IMR-90 (cell line): Measurements from ENCODE around the gene HEYL.

Experiments
- BHLHE40 ChIP-seq: fragments of 150-350 bp; IDR thresholded peaks from 2 replicates; pipeline ENCODE4 v1.6.1; 2016; ENCODE audit warnings: mild to moderate bottlenecking, low read depth, low read length
- CEBPB ChIP-seq: IDR thresholded peaks from 2 replicates; pipeline ENCODE4 v1.6.1; 2012; ENCODE audit warnings: low read depth, low read length, improper control_type of control experiment
- CHD1 ChIP-seq: IDR thresholded peaks from 2 replicates; pipeline ENCODE4 v1.6.1; 2012; ENCODE audit warnings: low read depth, low read length, improper control_type of control experiment
- POLR2A ChIP-seq: IDR thresholded peaks from 2 replicates; pipeline ENCODE4 v1.6.1; 2012; ENCODE audit warnings: mild to moderate bottlenecking, low read depth, low read length
- RAD21 ChIP-seq: IDR thresholded peaks from 2 replicates; pipeline ENCODE4 v1.6.1; 2012; ENCODE audit warnings: low read length, improper control_type of control experiment
- RFX5 ChIP-seq: IDR thresholded peaks from 2 replicates; pipeline ENCODE4 v1.8.0; 2012; ENCODE audit warnings: low read depth, mild to moderate bottlenecking, low read length, moderate library complexity
- SMC3 ChIP-seq: fragments of 150-350 bp; IDR thresholded peaks from 2 replicates; pipeline ENCODE4 v1.6.1; 2016; ENCODE audit warnings: low read depth, mild to moderate bottlenecking, antibody characterized with exemption, low read length, moderate library complexity
- TF ChIP-seq, protein P1 (sequence below): fragments of 150-350 bp; IDR thresholded peaks from 2 replicates; pipeline ENCODE4 v1.6.1; 2017; ENCODE audit warnings: mild to moderate bottlenecking, antibody characterized with exemption, low read length, low read depth
- TF ChIP-seq, protein P2 (sequence below): conservative IDR thresholded peaks from 2 replicates; pipeline ENCODE4 v1.5.1; 2012; ENCODE audit warnings: mild to moderate bottlenecking, low read depth, low read length, improper control_type of control experiment
- TF ChIP-seq, protein P3 (sequence below): fragments of 150-350 bp; IDR thresholded peaks from 2 replicates; pipeline ENCODE4 v1.6.1; 2016; ENCODE audit warnings: low read depth, mild to moderate bottlenecking, low read length, moderate library complexity, borderline replicate concordance

DNA sequence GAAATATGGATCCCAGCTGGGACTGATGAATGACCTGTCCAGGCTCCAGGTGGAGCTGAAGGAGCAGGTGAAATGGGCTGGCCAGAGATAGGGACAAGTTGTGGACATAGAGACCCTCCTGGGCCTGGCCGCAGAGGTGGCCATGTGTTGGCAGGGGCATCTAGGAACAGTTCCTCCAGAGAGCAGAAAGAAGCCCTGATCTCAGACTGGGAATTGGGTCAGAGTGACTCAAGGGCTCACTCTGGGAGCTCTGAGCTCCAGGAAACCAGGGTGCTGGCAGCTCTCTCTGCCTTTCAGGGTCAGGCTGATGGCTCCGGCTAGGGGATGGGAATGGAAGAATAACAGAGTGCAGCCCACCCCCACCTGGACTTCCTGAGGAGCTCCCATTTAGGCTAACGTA lies 29.5 kb upstream of the HEYL start:
- TF ChIP-seq BHLHE40 (no peak), CHD1 (no peak), RFX5 (no peak), POLR2A (no peak), RAD21 (no peak), SMC3 (no peak), CEBPB (no peak)
- TF ChIP-seq, protein P1, sequence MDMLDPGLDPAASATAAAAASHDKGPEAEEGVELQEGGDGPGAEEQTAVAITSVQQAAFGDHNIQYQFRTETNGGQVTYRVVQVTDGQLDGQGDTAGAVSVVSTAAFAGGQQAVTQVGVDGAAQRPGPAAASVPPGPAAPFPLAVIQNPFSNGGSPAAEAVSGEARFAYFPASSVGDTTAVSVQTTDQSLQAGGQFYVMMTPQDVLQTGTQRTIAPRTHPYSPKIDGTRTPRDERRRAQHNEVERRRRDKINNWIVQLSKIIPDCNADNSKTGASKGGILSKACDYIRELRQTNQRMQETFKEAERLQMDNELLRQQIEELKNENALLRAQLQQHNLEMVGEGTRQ = no peak
- TF ChIP-seq, protein P2, sequence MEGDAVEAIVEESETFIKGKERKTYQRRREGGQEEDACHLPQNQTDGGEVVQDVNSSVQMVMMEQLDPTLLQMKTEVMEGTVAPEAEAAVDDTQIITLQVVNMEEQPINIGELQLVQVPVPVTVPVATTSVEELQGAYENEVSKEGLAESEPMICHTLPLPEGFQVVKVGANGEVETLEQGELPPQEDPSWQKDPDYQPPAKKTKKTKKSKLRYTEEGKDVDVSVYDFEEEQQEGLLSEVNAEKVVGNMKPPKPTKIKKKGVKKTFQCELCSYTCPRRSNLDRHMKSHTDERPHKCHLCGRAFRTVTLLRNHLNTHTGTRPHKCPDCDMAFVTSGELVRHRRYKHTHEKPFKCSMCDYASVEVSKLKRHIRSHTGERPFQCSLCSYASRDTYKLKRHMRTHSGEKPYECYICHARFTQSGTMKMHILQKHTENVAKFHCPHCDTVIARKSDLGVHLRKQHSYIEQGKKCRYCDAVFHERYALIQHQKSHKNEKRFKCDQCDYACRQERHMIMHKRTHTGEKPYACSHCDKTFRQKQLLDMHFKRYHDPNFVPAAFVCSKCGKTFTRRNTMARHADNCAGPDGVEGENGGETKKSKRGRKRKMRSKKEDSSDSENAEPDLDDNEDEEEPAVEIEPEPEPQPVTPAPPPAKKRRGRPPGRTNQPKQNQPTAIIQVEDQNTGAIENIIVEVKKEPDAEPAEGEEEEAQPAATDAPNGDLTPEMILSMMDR = no peak
- TF ChIP-seq, protein P3, sequence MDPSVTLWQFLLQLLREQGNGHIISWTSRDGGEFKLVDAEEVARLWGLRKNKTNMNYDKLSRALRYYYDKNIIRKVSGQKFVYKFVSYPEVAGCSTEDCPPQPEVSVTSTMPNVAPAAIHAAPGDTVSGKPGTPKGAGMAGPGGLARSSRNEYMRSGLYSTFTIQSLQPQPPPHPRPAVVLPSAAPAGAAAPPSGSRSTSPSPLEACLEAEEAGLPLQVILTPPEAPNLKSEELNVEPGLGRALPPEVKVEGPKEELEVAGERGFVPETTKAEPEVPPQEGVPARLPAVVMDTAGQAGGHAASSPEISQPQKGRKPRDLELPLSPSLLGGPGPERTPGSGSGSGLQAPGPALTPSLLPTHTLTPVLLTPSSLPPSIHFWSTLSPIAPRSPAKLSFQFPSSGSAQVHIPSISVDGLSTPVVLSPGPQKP = no peak
